ENCODE data around the gene CAPS. TPM values are rescaled to one million over a fixed set of nuclear protein-coding genes. Genes with fewer than 3 reads are reported as not detected.
A peak's percentile ranks its signal among the peaks of the same experiment; 100 is the strongest.

The CAPS gene
- total RNA-seq, 1 donor from 2014 or later: 2.2 TPM

- no peaks in the 10 kb centered on the region for H3K9me3 Mint-ChIP-seq
- Histone ChIP-seq H3F3A (ENCODE audit: low read depth) (peaks cover 16% of the 10 kb centered on the region), H3K9me3 (ENCODE audit: low read depth) (no peaks in the 10 kb centered on the region), H3K79me2 (ENCODE audit: low read depth) (no peaks in the 10 kb centered on the region), H3K4me3 (no peak overlapping the region), H3K4me1 (peaks cover 23% of the 10 kb centered on the region), H3K27me3 (no peaks in the 10 kb centered on the region), H3K9ac (no peak overlapping the region), H4K20me1 (ENCODE audit: low read depth) (no peaks in the 10 kb centered on the region), H3K27ac (peak overlapping the region; percentile 56), H3K36me3 (no peaks in the 10 kb centered on the region), H2AFZ (replicated peaks) (no peak overlapping the region), H3K4me2 (peak overlapping the region; percentile 27)
- peaks cover 7% of the 10 kb centered on the region for H3K27me3 Mint-ChIP-seq (ENCODE audit: insufficient read depth, low read depth)
- no peak overlapping the region for H3K27ac Mint-ChIP-seq
- H3K4me1 Mint-ChIP-seq: peaks cover 33% of the 10 kb centered on the region
- no peaks in the 10 kb centered on the region for H3K36me3 Mint-ChIP-seq
- H3K4me3 Mint-ChIP-seq: no peak overlapping the region
- DNase-seq (ENCODE audit: low spot score): no peak
- no peak for TF ChIP-seq EZH2phosphoT487 (IDR thresholded peaks at IDR 0.05)
- TF ChIP-seq CTCF (IDR thresholded peaks at IDR 0.05): no peak
- no peak for TF ChIP-seq EZH2 (IDR thresholded peaks at IDR 0.05)
These were observed 36.6 kb upstream of the CAPS start for GRCh38 chr19:5877427-5877826.

- Histone ChIP-seq H4K20me1 (ENCODE audit: low read depth) (no peaks in the 10 kb centered on the region), H3K9ac (no peak overlapping the region), H3K4me3 (no peak overlapping the region), H3K4me2 (peak overlapping the region; percentile 27), H3K4me1 (peaks cover 23% of the 10 kb centered on the region), H3F3A (ENCODE audit: low read depth) (peaks cover 16% of the 10 kb centered on the region), H3K79me2 (ENCODE audit: low read depth) (no peaks in the 10 kb centered on the region), H3K36me3 (no peaks in the 10 kb centered on the region), H2AFZ (replicated peaks) (no peak overlapping the region), H3K27me3 (no peaks in the 10 kb centered on the region), H3K27ac (peak overlapping the region; percentile 56), H3K9me3 (ENCODE audit: low read depth) (no peaks in the 10 kb centered on the region)
- peak; percentile 57 for DNase-seq (ENCODE audit: low spot score)
- no peak for TF ChIP-seq EZH2 (IDR thresholded peaks at IDR 0.05)
- no peak for TF ChIP-seq CTCF (IDR thresholded peaks at IDR 0.05)
- TF ChIP-seq EZH2phosphoT487 (IDR thresholded peaks at IDR 0.05): no peak
- H3K36me3 Mint-ChIP-seq: no peaks in the 10 kb centered on the region
- peaks cover 33% of the 10 kb centered on the region for H3K4me1 Mint-ChIP-seq
- peaks cover 7% of the 10 kb centered on the region for H3K27me3 Mint-ChIP-seq (ENCODE audit: insufficient read depth, low read depth)
- H3K9me3 Mint-ChIP-seq: no peaks in the 10 kb centered on the region
- H3K4me3 Mint-ChIP-seq: no peak overlapping the region
- peak overlapping the region; percentile 90 for H3K27ac Mint-ChIP-seq
These were observed 36.2 kb upstream of the CAPS start for GRCh38 chr19:5877882-5878281.

- peak overlapping the region; percentile 60 for H3K4me3 Mint-ChIP-seq
- H3K4me2 ChIP-seq: no peak overlapping the region
These were observed 33.9 kb upstream of the CAPS start for GRCh38 chr19:5880196-5880595.

More at GRCh38 chr19:5880196-5880595, 33.9 kb upstream of the CAPS start:
- Histone ChIP-seq H3K4me1 (peaks cover 23% of the 10 kb centered on the region), H3K4me3 (no peak overlapping the region), H2AFZ (replicated peaks) (no peak overlapping the region), H3K9me3 (ENCODE audit: low read depth) (no peaks in the 10 kb centered on the region), H3K27ac (no peak overlapping the region), H3K36me3 (no peaks in the 10 kb centered on the region), H3K79me2 (ENCODE audit: low read depth) (no peaks in the 10 kb centered on the region), H3K27me3 (no peaks in the 10 kb centered on the region), H3K9ac (no peak overlapping the region), H3F3A (ENCODE audit: low read depth) (peaks cover 16% of the 10 kb centered on the region), H4K20me1 (ENCODE audit: low read depth) (no peaks in the 10 kb centered on the region)
- Mint-ChIP-seq H3K36me3 (no peaks in the 10 kb centered on the region), H3K27me3 (ENCODE audit: insufficient read depth, low read depth) (peaks cover 12% of the 10 kb centered on the region), H3K9me3 (no peaks in the 10 kb centered on the region), H3K4me1 (peaks cover 37% of the 10 kb centered on the region), H3K27ac (no peak overlapping the region)
- no peak for DNase-seq (ENCODE audit: low spot score)
- TF ChIP-seq EZH2phosphoT487 (IDR thresholded peaks at IDR 0.05) (no peak), EZH2 (IDR thresholded peaks at IDR 0.05) (no peak), CTCF (IDR thresholded peaks at IDR 0.05) (no peak)

All from neural progenitor cell (in vitro differentiated cells).